ENCODE results near the gene CAMK1D. TPM values are rescaled to one million over a fixed set of nuclear protein-coding genes. Genes with fewer than 3 reads are reported as not detected.

The CAMK1D gene
- total and polyA plus RNA-seq, 10 of the 15 experiments (the other 5 are each of a cell fraction or from before 2014, with no cell fraction given), result 2.1 to 35.5 (median 14.7) TPM

DNA sequence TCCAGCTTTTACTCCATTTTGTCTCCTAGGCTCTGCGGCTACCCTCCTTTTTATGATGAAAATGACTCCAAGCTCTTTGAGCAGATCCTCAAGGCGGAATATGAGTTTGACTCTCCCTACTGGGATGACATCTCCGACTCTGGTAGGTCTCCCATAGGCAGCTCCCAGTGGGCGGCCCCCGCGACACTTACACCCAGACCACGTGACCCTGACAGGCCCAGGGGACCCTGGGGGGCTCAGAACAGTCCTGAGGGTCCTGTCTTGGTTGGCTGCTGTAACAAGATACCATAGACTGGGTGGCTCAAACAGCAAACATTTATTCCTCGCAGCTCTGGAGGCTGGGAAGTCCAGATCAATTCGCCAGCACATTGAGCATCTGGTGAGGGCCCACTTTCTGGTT is 464.8 kb downstream of the CAMK1D start:
- no peaks in the 10 kb centered on the region for H4K20me1 ChIP-seq (ENCODE audit: control insufficient read depth, insufficient read depth)
- 96% methylated on average over 9 of the region's 9 CpGs for WGBS (ENCODE audit: insufficient coverage, insufficient replicate concordance, low lambda C conversion rate, missing lambda C conversion rate)
- FAIRE-seq (no peak), ATAC-seq (no peak), DNase-seq (ENCODE audit: low read depth, low spot score) (no peak)
- H3K4me1 ChIP-seq (ENCODE audit: control insufficient read depth, insufficient read depth, low read length), result no peaks in the 10 kb centered on the region
- H3K4me2 ChIP-seq (ENCODE audit: control insufficient read depth, insufficient read depth), result no peak overlapping the region
- ChIA-PET SMC1A (ENCODE audit: uncharacterized antibody, unreplicated experiment) (no interaction called here), RAD21 (ENCODE audit: unreplicated experiment) (no interaction called here), CTCF (interaction anchor here (0.8 kb wide), 1 partner anchor 249 kb away, joined by 3 read pairs; no protein-coding TSS in a partner anchor), POLR2A (no interaction called here)
- H3K36me3 ChIP-seq (ENCODE audit: control insufficient read depth in 2 of 2, insufficient read depth in 2 of 2, low read length in 1 of 2), result peaks cover 3 to 7% of the 10 kb centered on the region in 2 experiments; a peak in 3 of 4 replicates
- no peaks in the 10 kb centered on the region for H3K79me2 ChIP-seq (ENCODE audit: control insufficient read depth, insufficient read depth, low read length)
- BruUV-seq (replicated peaks), result no TSS peak
- H3K27ac ChIP-seq (ENCODE audit: control insufficient read depth, insufficient read depth), result no peak overlapping the region
- in situ Hi-C loops (cut with MboI) (no loop called here), intact Hi-C loops (cut with micrococcal nuclease; ENCODE audit: unreplicated experiment) (no loop called here)
- H3K4me3 ChIP-seq, result no peak overlapping the region
- H2AFZ ChIP-seq (ENCODE audit: control insufficient read depth, low read depth, low read length), result no peak overlapping the region
- no peaks in the 10 kb centered on the region for H3K27me3 ChIP-seq (replicated peaks in 1 of 2; ENCODE audit: control insufficient read depth in 2 of 2, insufficient read depth in 2 of 2, low read length in 1 of 2)
- peaks cover 4% of the 10 kb centered on the region; the same call in 1 of the 3 replicates for H3K9me3 ChIP-seq (replicated peaks; ENCODE audit: control insufficient read depth, insufficient read depth, low read length)
- TF ChIP-seq, protein P1, sequence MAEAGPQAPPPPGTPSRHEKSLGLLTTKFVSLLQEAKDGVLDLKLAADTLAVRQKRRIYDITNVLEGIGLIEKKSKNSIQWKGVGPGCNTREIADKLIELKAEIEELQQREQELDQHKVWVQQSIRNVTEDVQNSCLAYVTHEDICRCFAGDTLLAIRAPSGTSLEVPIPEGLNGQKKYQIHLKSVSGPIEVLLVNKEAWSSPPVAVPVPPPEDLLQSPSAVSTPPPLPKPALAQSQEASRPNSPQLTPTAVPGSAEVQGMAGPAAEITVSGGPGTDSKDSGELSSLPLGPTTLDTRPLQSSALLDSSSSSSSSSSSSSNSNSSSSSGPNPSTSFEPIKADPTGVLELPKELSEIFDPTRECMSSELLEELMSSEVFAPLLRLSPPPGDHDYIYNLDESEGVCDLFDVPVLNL (IDR thresholded peaks at IDR 0.05; ENCODE audit: low read depth, low read length), result no peak
- TF ChIP-seq POU2F2 (IDR thresholded peaks at IDR 0.05; ENCODE audit: borderline replicate concordance, low read depth, low read length) (no peak), KAT2A (conservative IDR thresholded peaks at IDR 0.05; ENCODE audit: control insufficient read depth, low read depth, low read length) (no peak), NR2F1 (conservative IDR thresholded peaks at IDR 0.05) (no peak), RAD21 (IDR thresholded peaks at IDR 0.05; ENCODE audit: insufficient read depth, low read depth, low read length) (no peak), KLF5 (IDR thresholded peaks at IDR 0.05; ENCODE audit: partially characterized antibody) (no peak), SRF (IDR thresholded peaks at IDR 0.05; ENCODE audit: low read depth in 2 of 2, low read length in 2 of 2) (no peak), LARP7 (IDR thresholded peaks at IDR 0.05) (no peak), ZNF622 (IDR thresholded peaks at IDR 0.05) (no peak), NFYA (IDR thresholded peaks at IDR 0.05; ENCODE audit: borderline replicate concordance, low read depth, low read length) (no peak), JUNB (IDR thresholded peaks at IDR 0.05) (no peak), CBFB (IDR thresholded peaks at IDR 0.05; ENCODE audit: low read depth) (no peak)
- TF ChIP-seq, protein P2, sequence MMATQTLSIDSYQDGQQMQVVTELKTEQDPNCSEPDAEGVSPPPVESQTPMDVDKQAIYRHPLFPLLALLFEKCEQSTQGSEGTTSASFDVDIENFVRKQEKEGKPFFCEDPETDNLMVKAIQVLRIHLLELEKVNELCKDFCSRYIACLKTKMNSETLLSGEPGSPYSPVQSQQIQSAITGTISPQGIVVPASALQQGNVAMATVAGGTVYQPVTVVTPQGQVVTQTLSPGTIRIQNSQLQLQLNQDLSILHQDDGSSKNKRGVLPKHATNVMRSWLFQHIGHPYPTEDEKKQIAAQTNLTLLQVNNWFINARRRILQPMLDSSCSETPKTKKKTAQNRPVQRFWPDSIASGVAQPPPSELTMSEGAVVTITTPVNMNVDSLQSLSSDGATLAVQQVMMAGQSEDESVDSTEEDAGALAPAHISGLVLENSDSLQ (IDR thresholded peaks at IDR 0.05), result no peak
- TF ChIP-seq, protein P3, sequence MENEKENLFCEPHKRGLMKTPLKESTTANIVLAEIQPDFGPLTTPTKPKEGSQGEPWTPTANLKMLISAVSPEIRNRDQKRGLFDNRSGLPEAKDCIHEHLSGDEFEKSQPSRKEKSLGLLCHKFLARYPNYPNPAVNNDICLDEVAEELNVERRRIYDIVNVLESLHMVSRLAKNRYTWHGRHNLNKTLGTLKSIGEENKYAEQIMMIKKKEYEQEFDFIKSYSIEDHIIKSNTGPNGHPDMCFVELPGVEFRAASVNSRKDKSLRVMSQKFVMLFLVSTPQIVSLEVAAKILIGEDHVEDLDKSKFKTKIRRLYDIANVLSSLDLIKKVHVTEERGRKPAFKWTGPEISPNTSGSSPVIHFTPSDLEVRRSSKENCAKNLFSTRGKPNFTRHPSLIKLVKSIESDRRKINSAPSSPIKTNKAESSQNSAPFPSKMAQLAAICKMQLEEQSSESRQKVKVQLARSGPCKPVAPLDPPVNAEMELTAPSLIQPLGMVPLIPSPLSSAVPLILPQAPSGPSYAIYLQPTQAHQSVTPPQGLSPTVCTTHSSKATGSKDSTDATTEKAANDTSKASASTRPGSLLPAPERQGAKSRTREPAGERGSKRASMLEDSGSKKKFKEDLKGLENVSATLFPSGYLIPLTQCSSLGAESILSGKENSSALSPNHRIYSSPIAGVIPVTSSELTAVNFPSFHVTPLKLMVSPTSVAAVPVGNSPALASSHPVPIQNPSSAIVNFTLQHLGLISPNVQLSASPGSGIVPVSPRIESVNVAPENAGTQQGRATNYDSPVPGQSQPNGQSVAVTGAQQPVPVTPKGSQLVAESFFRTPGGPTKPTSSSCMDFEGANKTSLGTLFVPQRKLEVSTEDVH (IDR thresholded peaks at IDR 0.05; ENCODE audit: low read depth, partially characterized antibody), result no peak
- TF ChIP-seq, protein P4, sequence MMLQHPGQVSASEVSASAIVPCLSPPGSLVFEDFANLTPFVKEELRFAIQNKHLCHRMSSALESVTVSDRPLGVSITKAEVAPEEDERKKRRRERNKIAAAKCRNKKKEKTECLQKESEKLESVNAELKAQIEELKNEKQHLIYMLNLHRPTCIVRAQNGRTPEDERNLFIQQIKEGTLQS (IDR thresholded peaks at IDR 0.05; ENCODE audit: borderline replicate concordance, extremely low read depth, low read depth, low read length), result no peak
- H3K9ac ChIP-seq (ENCODE audit: control insufficient read depth, insufficient read depth, low read length), result no peak overlapping the region

Data from GM12878 (cell line).